ENCODE measurements around the gene PSTK.
A peak's percentile ranks its signal among the peaks of the same experiment; 100 is the strongest.

PSTK gene

GRCh38 chr10:123007558-123008354, 27.6 kb downstream of the PSTK start:
- Histone ChIP-seq H3K4me3 (ENCODE audit: low read depth, low read length) (peak overlapping the region; percentile 83), H3K36me3 (ENCODE audit: insufficient read depth, low read length) (no peaks in the 10 kb centered on the region), H2AFZ (ENCODE audit: low read length, unreplicated experiment) (peak overlapping the region; percentile 58), H3K27ac (ENCODE audit: low read depth, low read length) (no peak overlapping the region), H3K27me3 (ENCODE audit: insufficient read depth, low read length) (no peaks in the 10 kb centered on the region), H3K79me2 (ENCODE audit: control insufficient read depth, insufficient read depth, low read length, unreplicated experiment) (peaks cover 51% of the 10 kb centered on the region), H3K4me1 (ENCODE audit: control insufficient read depth, insufficient read depth, low read length, unreplicated experiment) (peaks cover 4% of the 10 kb centered on the region)

GRCh38 chr10:123008355-123009104, 28.3 kb downstream of the PSTK start, which contains the start of the genes ACADSB and IKZF5:
ACADSB (plus strand) TSS chr10:123009006; CDS start chr10:123009030, 24 bp downstream.
IKZF5 (minus strand) TSS chr10:123008795; CDS start chr10:122998625, 10,170 bp downstream.
- H3K27me3 ChIP-seq (ENCODE audit: insufficient read depth, low read length) = no peaks in the 10 kb centered on the region
- H3K27ac ChIP-seq (ENCODE audit: low read depth, low read length) = peak within 1 kb of the TSS; percentile 23; the same call in 1 of the 2 replicates
- peak within 1 kb of the TSS; percentile 96 for H2AFZ ChIP-seq (ENCODE audit: low read length, unreplicated experiment)
- peaks cover 48% of the 10 kb centered on the region for H3K79me2 ChIP-seq (ENCODE audit: control insufficient read depth, insufficient read depth, low read length, unreplicated experiment)
- H3K4me1 ChIP-seq (ENCODE audit: control insufficient read depth, insufficient read depth, low read length, unreplicated experiment) = peaks cover 4% of the 10 kb centered on the region
- peak within 1 kb of the TSS; percentile 83 for H3K4me3 ChIP-seq (ENCODE audit: low read depth, low read length)
- no peaks in the 10 kb centered on the region for H3K36me3 ChIP-seq (ENCODE audit: insufficient read depth, low read length)

DNA sequence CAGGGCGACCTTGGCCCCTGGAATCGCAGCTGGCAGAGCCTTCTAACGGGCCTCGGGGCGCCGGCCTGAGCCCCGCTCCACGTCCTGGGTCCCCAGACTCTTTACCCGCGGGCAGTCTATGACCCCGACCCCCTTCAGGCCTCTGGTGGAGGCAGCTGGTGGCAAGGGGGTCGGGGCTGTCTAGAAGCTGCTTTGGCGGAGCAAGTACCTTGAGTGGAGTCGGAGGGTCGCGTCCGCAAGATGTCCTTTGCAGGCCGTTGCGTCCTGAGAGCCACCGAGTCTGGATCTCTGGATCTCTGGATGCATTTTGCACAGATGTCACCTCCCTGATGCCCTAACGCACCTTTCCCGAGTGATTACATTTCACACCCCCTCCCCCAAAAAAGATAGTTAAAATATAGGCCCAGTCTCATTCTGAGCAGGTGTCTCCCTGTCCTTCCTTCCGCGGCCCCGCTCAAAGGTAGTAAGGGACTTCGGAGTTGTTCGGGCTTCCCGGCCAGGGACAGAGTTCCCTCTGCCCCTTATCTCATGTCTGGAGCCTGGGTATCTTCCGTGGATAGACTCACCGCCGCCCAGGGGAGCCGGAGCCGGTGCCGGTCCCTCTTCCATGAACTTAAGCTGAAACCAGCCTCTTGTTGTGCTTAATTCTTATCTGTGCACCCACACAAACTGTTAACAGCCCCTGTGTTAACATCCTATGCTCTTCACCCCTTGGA, 29.1 kb downstream of the PSTK start:
- Histone ChIP-seq H3K27ac (ENCODE audit: low read depth, low read length) (no peak overlapping the region), H3K79me2 (ENCODE audit: control insufficient read depth, insufficient read depth, low read length, unreplicated experiment) (peaks cover 41% of the 10 kb centered on the region), H3K27me3 (ENCODE audit: insufficient read depth, low read length) (no peaks in the 10 kb centered on the region), H3K4me3 (ENCODE audit: low read depth, low read length) (peak overlapping the region; percentile 83), H2AFZ (ENCODE audit: low read length, unreplicated experiment) (peak overlapping the region; percentile 96), H3K4me1 (ENCODE audit: control insufficient read depth, insufficient read depth, low read length, unreplicated experiment) (peaks cover 4% of the 10 kb centered on the region), H3K36me3 (ENCODE audit: insufficient read depth, low read length) (no peaks in the 10 kb centered on the region)

- H3K27me3 ChIP-seq (ENCODE audit: insufficient read depth, low read length) = no peaks in the 10 kb centered on the region
- H3K36me3 ChIP-seq (ENCODE audit: insufficient read depth, low read length) = no peaks in the 10 kb centered on the region
- no peak overlapping the region for H2AFZ ChIP-seq (ENCODE audit: low read length, unreplicated experiment)
- H3K4me1 ChIP-seq (ENCODE audit: control insufficient read depth, insufficient read depth, low read length, unreplicated experiment) = peaks cover 2% of the 10 kb centered on the region
- no peak overlapping the region for H3K4me3 ChIP-seq (ENCODE audit: low read depth, low read length)
- peaks cover 15% of the 10 kb centered on the region for H3K79me2 ChIP-seq (ENCODE audit: control insufficient read depth, insufficient read depth, low read length, unreplicated experiment)
- H3K27ac ChIP-seq (ENCODE audit: low read depth, low read length) = no peak overlapping the region
These were observed 31.8 kb downstream of the PSTK start for GRCh38 chr10:123011987-123012386.

DNA sequence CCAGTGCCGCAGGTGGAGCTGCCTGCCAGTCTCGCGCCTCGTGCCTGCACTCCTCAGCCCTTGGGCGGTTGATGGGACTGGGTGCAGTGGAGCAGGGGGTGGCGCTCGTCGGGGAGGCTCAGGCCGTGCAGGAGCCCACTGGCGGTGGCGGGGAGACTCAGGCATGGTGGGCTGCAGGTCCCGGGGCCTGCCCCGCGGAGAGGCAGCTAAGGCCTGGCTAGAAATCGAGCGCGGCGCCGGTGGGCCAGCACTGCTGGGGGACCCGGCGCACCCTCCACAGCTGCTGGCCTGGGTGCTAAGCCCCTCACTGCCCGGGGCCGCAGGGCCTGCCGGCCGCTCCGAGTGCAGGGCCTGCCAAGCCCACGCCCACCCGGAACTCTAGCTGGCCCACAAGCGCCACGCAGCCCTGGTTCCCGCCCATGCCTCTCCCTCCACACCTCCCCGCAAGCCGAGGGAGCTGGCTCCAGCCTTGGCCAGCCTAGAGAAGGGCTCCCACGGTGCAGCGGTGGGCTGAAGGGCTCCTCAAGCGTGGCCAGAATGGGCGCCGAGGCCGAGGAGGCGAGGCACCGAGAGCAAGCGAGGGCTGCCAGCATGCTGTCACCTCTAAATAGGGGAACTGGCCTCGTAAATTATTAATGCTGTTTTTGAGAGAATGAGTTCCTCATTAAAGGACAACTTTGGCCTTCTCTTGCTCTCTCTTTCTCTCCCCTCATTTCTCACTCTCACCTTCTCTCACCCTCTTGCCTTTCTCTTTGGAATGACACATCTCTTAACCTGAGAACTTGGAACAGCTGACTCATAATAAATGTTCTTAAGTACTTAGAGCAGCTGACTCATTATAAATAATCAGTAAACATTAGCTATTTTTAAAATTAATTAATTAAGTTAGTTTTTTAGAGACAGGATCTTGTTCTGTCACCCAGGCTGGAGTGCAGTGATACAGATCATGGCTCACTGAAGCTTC, 33.5 kb downstream of the PSTK start:
- no peak overlapping the region for H3K27ac ChIP-seq (ENCODE audit: low read depth, low read length)
- H2AFZ ChIP-seq (ENCODE audit: low read length, unreplicated experiment) = no peak overlapping the region
- H3K4me3 ChIP-seq (ENCODE audit: low read depth, low read length) = no peak overlapping the region
- no peaks in the 10 kb centered on the region for H3K27me3 ChIP-seq (ENCODE audit: insufficient read depth, low read length)
- no peaks in the 10 kb centered on the region for H3K36me3 ChIP-seq (ENCODE audit: insufficient read depth, low read length)
- no peaks in the 10 kb centered on the region for H3K4me1 ChIP-seq (ENCODE audit: control insufficient read depth, insufficient read depth, low read length, unreplicated experiment)
- H3K79me2 ChIP-seq (ENCODE audit: control insufficient read depth, insufficient read depth, low read length, unreplicated experiment) = no peaks in the 10 kb centered on the region

- Histone ChIP-seq H3K27ac (ENCODE audit: low read depth, low read length) (no peak overlapping the region), H3K36me3 (ENCODE audit: insufficient read depth, low read length) (no peaks in the 10 kb centered on the region), H3K4me3 (ENCODE audit: low read depth, low read length) (no peak overlapping the region), H3K79me2 (ENCODE audit: control insufficient read depth, insufficient read depth, low read length, unreplicated experiment) (no peaks in the 10 kb centered on the region), H3K27me3 (ENCODE audit: insufficient read depth, low read length) (no peaks in the 10 kb centered on the region), H3K4me1 (ENCODE audit: control insufficient read depth, insufficient read depth, low read length, unreplicated experiment) (no peaks in the 10 kb centered on the region), H2AFZ (ENCODE audit: low read length, unreplicated experiment) (no peak overlapping the region)
These were observed 34.6 kb downstream of the PSTK start for GRCh38 chr10:123014772-123015171.

- Histone ChIP-seq H3K27ac (ENCODE audit: low read depth, low read length) (no peak overlapping the region), H2AFZ (ENCODE audit: low read length, unreplicated experiment) (no peak overlapping the region), H3K36me3 (ENCODE audit: insufficient read depth, low read length) (no peaks in the 10 kb centered on the region), H3K27me3 (ENCODE audit: insufficient read depth, low read length) (no peaks in the 10 kb centered on the region), H3K4me3 (ENCODE audit: low read depth, low read length) (no peak overlapping the region), H3K79me2 (ENCODE audit: control insufficient read depth, insufficient read depth, low read length, unreplicated experiment) (no peaks in the 10 kb centered on the region), H3K4me1 (ENCODE audit: control insufficient read depth, insufficient read depth, low read length, unreplicated experiment) (no peaks in the 10 kb centered on the region)
These were observed 36.0 kb downstream of the PSTK start for GRCh38 chr10:123016228-123016627.

DNA sequence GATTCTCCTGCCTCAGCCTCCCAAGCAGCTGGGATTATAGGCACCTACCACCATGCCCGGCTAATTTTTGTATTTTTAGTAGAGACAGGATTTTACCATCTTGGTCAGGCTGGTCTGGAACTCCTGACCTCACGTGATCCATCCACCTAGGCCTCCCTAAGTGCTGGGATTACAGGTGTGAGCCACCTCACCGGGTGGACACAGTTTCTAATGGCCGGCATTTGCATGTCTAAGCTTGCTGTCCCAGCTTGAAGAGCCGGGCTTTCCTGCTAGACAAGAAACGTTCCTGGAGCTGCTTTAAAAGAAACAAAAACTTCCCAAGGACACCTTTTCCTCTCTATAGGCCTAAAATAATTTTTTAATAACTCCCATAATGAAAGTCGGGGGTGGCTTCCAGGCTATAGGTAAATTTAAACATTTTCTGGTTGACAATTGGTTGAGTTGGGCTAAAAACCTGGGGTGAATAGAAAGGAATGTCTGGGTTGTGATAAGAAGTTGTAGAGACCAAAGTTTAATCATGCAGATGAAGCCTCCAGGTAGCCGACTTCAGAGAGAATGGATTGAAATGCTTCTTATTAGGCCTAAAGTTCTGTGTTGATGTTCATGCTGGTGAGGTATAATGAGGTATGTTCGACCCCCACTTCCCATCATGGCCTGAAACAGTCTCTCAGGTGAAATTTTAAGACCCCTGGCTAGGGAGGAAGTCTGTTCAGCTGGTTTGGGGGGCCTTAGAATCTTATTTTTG, 37.4 kb downstream of the PSTK start:
- Histone ChIP-seq H3K4me3 (ENCODE audit: low read depth, low read length) (no peak overlapping the region), H3K36me3 (ENCODE audit: insufficient read depth, low read length) (no peaks in the 10 kb centered on the region), H2AFZ (ENCODE audit: low read length, unreplicated experiment) (no peak overlapping the region), H3K79me2 (ENCODE audit: control insufficient read depth, insufficient read depth, low read length, unreplicated experiment) (no peaks in the 10 kb centered on the region), H3K4me1 (ENCODE audit: control insufficient read depth, insufficient read depth, low read length, unreplicated experiment) (no peaks in the 10 kb centered on the region), H3K27ac (ENCODE audit: low read depth, low read length) (no peak overlapping the region), H3K27me3 (ENCODE audit: insufficient read depth, low read length) (no peaks in the 10 kb centered on the region)

GRCh38 chr10:123018531-123018930, 38.3 kb downstream of the PSTK start:
- Histone ChIP-seq H3K4me1 (ENCODE audit: control insufficient read depth, insufficient read depth, low read length, unreplicated experiment) (no peaks in the 10 kb centered on the region), H3K4me3 (ENCODE audit: low read depth, low read length) (no peak overlapping the region), H3K79me2 (ENCODE audit: control insufficient read depth, insufficient read depth, low read length, unreplicated experiment) (no peaks in the 10 kb centered on the region), H2AFZ (ENCODE audit: low read length, unreplicated experiment) (no peak overlapping the region), H3K27ac (ENCODE audit: low read depth, low read length) (no peak overlapping the region), H3K27me3 (ENCODE audit: insufficient read depth, low read length) (no peaks in the 10 kb centered on the region), H3K36me3 (ENCODE audit: insufficient read depth, low read length) (no peaks in the 10 kb centered on the region)
